Neuron (in vitro differentiated cells): ENCODE measurements around the gene SMURF2.

Experiments used
- H2AFZ ChIP-seq: one replicate; pipeline ENCODE4 v1.6.1; 2013; ENCODE audit warnings: low read depth, mild to moderate bottlenecking, inconsistent platforms, low read length, moderate library complexity
- H3K27me3 ChIP-seq: one replicate; pipeline ENCODE4 v1.6.1; 2013; ENCODE audit warnings: low read length; ENCODE audit not compliant: insufficient read depth
- H3K36me3 ChIP-seq: one replicate; pipeline ENCODE4 v1.6.1; 2013; ENCODE audit warnings: low read length; ENCODE audit not compliant: insufficient read depth
- H3K4me1 ChIP-seq: one replicate; pipeline ENCODE4 v1.6.1; 2013; ENCODE audit warnings: low read length; ENCODE audit not compliant: insufficient read depth
- H3K4me3 ChIP-seq: 2 replicates; pipeline ENCODE4 v1.5.1; 2013; ENCODE audit warnings: mild to moderate bottlenecking, low read length, moderate library complexity
- H3K9me3 ChIP-seq: one replicate; pipeline ENCODE4 v1.6.1; 2013; ENCODE audit warnings: low read length

SMURF2 gene

GRCh38 chr17:64531955-64532371 lies 130.1 kb downstream of the SMURF2 start:
- Histone ChIP-seq H3K27me3 (no peaks in the 10 kb centered on the region), H3K9me3 (no peaks in the 10 kb centered on the region), H3K4me1 (no peaks in the 10 kb centered on the region), H2AFZ (no peak overlapping the region), H3K4me3 (no peak overlapping the region), H3K36me3 (peaks cover 98% of the 10 kb centered on the region)

DNA sequence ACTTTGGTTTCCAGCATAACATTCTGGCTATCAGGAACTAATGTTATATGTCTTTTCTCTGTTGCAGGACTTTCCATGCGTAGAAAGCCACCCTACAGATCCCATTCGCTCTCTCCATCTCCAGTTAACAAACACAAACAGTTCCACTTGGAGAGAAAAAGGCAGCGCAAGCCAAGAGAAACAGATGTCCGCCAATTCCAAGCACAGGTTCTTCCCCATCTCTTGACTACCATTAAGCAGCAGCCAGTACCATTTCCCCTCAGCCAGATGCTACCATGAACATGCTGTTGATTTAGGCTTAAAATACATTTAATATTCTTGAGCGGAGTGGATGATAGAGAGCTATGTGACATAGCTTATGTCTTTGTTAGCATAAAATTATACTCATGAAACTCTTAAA lies 132.9 kb downstream of the SMURF2 start:
- H3K36me3 ChIP-seq, result peaks cover 96% of the 10 kb centered on the region
- no peaks in the 10 kb centered on the region for H3K4me1 ChIP-seq
- H3K4me3 ChIP-seq, result no peak overlapping the region
- no peaks in the 10 kb centered on the region for H3K27me3 ChIP-seq
- no peaks in the 10 kb centered on the region for H3K9me3 ChIP-seq
- H2AFZ ChIP-seq, result no peak overlapping the region

GRCh38 chr17:64527914-64528313 lies 134.2 kb downstream of the SMURF2 start:
- H3K36me3 ChIP-seq, result peaks cover 96% of the 10 kb centered on the region
- H3K4me1 ChIP-seq, result no peaks in the 10 kb centered on the region
- no peaks in the 10 kb centered on the region for H3K9me3 ChIP-seq
- no peak overlapping the region for H3K4me3 ChIP-seq
- no peaks in the 10 kb centered on the region for H3K27me3 ChIP-seq
- H2AFZ ChIP-seq, result no peak overlapping the region

GRCh38 chr17:64520359-64520758 lies 141.7 kb downstream of the SMURF2 start:
- Histone ChIP-seq H3K4me1 (no peaks in the 10 kb centered on the region), H2AFZ (no peak overlapping the region), H3K4me3 (no peak overlapping the region), H3K9me3 (no peaks in the 10 kb centered on the region), H3K27me3 (no peaks in the 10 kb centered on the region), H3K36me3 (peaks cover 89% of the 10 kb centered on the region)

DNA sequence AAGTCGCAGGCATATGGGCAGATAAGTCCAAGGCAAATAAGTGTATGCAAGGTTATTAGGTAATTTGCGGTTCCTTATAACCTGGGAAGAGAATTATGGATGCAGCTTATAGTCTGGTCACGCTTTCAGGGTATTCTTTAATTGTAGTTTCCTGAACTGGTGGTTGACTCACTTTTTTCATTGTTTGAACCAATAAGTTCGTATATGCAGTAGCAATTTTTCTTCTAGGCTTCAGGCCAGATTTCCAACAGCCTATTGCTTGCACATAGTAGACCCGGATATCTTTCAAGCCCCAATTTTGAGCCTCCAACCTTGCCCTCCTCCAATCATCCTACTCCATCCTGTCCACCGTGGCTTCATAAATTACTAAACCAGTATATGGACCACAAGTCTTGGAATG lies 142.5 kb downstream of the SMURF2 start:
- Histone ChIP-seq H3K27me3 (no peaks in the 10 kb centered on the region), H3K9me3 (no peaks in the 10 kb centered on the region), H2AFZ (no peak overlapping the region), H3K4me3 (no peak overlapping the region), H3K36me3 (peaks cover 89% of the 10 kb centered on the region), H3K4me1 (no peaks in the 10 kb centered on the region)

DNA sequence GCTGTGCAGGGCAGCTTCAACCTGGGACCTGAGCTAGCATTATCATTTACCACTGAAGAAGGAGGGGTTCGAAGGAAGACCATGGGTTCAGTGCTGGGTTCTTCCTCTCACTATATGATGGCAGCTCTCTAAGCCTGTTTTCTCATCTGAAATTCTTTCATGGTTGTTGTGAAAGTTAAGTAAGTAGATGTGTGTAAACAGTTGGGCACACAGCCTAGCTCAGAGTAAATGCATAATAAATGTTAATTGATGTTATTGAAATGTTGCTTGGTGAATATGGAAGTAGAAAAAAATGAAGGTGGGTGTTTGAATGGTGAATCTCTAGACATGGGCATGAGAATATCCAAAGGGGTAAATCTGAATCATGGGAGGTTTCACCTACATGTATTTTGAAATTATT lies 146.3 kb downstream of the SMURF2 start:
- no peaks in the 10 kb centered on the region for H3K27me3 ChIP-seq
- no peak overlapping the region for H3K4me3 ChIP-seq
- no peak overlapping the region for H2AFZ ChIP-seq
- H3K4me1 ChIP-seq, result no peaks in the 10 kb centered on the region
- no peaks in the 10 kb centered on the region for H3K9me3 ChIP-seq
- H3K36me3 ChIP-seq, result peaks cover 85% of the 10 kb centered on the region

DNA sequence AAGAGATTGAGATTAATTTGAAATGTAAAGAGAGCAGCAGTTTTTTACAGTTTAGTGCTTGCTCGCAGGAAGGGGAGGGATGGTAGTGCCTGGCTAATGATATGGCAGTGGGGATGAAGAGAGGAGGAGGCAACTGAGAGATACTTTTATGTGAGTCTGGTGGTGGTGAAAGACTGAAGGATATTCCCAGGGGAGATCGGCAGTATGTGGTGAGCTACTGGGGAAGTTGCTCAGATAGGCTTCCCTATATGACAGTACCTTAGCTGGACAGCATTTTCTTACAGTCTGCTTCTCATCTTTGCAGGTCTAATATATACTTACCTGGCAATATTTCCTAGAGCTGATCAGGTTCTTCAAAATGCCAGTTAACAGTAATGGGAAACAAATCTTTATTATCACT lies 146.7 kb downstream of the SMURF2 start:
- Histone ChIP-seq H3K4me1 (no peaks in the 10 kb centered on the region), H3K9me3 (no peaks in the 10 kb centered on the region), H3K27me3 (no peaks in the 10 kb centered on the region), H3K36me3 (peaks cover 84% of the 10 kb centered on the region), H3K4me3 (no peak overlapping the region), H2AFZ (no peak overlapping the region)

DNA sequence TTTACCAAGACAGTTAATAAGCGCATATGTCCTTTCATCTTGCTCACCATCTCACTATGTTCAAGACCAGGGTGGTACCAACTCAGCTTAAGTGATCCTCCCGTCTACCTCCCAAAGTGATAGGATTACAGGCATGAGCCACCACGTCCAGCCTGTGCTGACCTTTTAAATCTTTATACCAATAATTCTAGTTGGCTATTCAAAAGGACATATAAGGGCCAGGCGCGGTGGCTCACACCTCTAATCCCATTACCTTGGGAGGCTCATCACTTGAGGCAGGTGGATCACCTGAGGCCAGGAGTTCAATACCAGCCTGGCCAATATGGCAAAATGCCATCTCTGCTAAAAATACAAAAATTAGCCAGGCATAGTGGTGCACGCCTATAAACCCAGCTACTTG lies 152.9 kb downstream of the SMURF2 start:
- H3K4me3 ChIP-seq, result no peak overlapping the region
- peaks cover 10% of the 10 kb centered on the region for H3K4me1 ChIP-seq
- H3K9me3 ChIP-seq, result no peaks in the 10 kb centered on the region
- H3K36me3 ChIP-seq, result peaks cover 57% of the 10 kb centered on the region
- H3K27me3 ChIP-seq, result no peaks in the 10 kb centered on the region
- no peak overlapping the region for H2AFZ ChIP-seq

- no peaks in the 10 kb centered on the region for H3K9me3 ChIP-seq
- H3K27me3 ChIP-seq, result no peaks in the 10 kb centered on the region
- peaks cover 57% of the 10 kb centered on the region for H3K36me3 ChIP-seq
- H3K4me3 ChIP-seq, result peak overlapping the region; percentile 98
- H3K4me1 ChIP-seq, result peaks cover 14% of the 10 kb centered on the region
- no peak overlapping the region for H2AFZ ChIP-seq
These were observed 153.4 kb downstream of the SMURF2 start for GRCh38 chr17:64508683-64509082.

GRCh38 chr17:64507413-64507782 lies 154.7 kb downstream of the SMURF2 start:
- peak overlapping the region; percentile 11 for H2AFZ ChIP-seq
- peak overlapping the region; percentile 98 for H3K4me3 ChIP-seq
- H3K9me3 ChIP-seq, result no peaks in the 10 kb centered on the region
- H3K4me1 ChIP-seq, result peaks cover 26% of the 10 kb centered on the region
- H3K36me3 ChIP-seq, result peaks cover 57% of the 10 kb centered on the region
- no peaks in the 10 kb centered on the region for H3K27me3 ChIP-seq

DNA sequence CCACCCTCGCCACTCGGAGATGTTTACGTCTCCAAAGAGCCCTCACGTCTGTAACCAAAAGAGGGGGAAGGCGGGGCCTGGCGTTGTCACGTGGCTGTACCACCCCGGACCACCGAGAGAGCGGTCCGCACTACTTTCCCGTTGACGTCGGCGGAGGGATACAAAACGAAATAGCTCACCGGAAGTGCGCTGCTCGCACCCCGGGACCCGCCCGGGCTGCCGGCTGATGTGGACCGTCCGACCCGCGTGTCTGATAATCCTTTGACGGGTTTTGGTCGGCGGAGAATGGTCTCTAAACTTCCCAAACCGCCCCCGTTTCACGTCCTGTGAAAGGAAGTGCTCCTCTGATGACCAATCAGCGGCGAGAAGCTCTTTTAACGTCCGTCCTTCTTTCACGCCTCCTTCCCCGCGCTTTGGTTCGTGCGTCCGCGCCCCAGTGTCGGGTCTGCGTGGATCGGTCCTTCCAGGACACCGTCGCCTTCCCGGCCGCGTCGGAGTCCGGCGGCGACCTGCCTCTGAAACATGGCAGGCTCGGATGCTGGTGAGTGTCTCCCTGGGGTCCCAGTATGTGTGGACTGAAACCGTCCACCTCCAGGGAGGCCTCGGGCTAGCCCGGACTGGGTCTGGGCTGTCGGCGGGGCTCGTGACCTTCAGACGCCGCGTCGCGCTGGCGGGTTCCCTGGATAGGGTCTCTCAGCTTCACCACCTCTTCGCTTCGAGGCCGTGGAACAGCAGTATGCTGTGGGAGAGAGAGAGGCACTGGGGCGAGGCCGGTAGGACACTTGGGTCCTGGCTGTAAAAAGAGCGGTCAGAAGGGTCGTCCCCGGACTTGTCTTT lies 155.3 kb downstream of the SMURF2 start, which contains the start of gene CEP95:
Gene CEP95 (plus strand): TSS at position 402 of the 837 bp plus-strand sequence. CDS start 121 bp downstream, at position 523.
- peaks cover 58% of the 10 kb centered on the region for H3K36me3 ChIP-seq

DNA sequence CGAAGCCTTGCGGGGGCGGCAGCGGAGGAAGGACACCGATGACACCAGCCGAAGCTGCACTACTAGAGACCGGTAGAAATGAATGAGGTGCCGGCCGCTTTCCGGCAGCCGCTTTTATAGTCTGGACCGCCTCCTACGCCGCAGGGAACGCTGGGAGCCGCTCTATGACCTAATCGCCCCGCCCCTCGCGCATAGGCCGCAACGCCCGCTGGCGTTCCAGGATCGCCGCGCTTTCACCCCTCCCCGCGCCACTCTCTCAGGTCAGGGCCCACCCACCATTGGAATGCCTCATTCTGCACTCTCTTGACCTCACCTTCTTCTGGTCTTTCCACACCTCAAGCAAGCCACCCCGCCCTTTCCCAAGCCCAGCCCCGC lies 155.9 kb downstream of the SMURF2 start, which contains the start of gene DDX5:
Gene DDX5 (minus strand): TSS at position 89 of the 375 bp plus-strand sequence. CDS start 170 bp downstream, outside the sequence.
- H3K4me1 ChIP-seq, result peaks cover 35% of the 10 kb centered on the region
- H3K36me3 ChIP-seq, result peaks cover 60% of the 10 kb centered on the region
- H3K27me3 ChIP-seq, result no peaks in the 10 kb centered on the region
- H3K9me3 ChIP-seq, result no peaks in the 10 kb centered on the region
- peak within 1 kb of the TSS; percentile 98 for H3K4me3 ChIP-seq
- peak within 1 kb of the TSS; percentile 11 for H2AFZ ChIP-seq

More for the DNA sequence above, 155.3 kb downstream of the SMURF2 start, which contains the start of gene CEP95:
- Histone ChIP-seq H3K4me1 (peaks cover 29% of the 10 kb centered on the region), H3K9me3 (no peaks in the 10 kb centered on the region), H3K4me3 (peak within 1 kb of the TSS; percentile 98), H3K27me3 (no peaks in the 10 kb centered on the region), H2AFZ (peak within 1 kb of the TSS; percentile 11)

GRCh38 chr17:64505340-64506200 lies 156.5 kb downstream of the SMURF2 start:
- no peaks in the 10 kb centered on the region for H3K27me3 ChIP-seq
- H3K4me1 ChIP-seq, result peaks cover 41% of the 10 kb centered on the region
- peaks cover 64% of the 10 kb centered on the region for H3K36me3 ChIP-seq
- H2AFZ ChIP-seq, result no peak overlapping the region
- no peaks in the 10 kb centered on the region for H3K9me3 ChIP-seq
- H3K4me3 ChIP-seq, result peak overlapping the region; percentile 98
